K562 (cell line): ENCODE measurements around the gene ALG9. TPM values are rescaled to one million over a fixed set of nuclear protein-coding genes. Genes with fewer than 3 reads are reported as not detected.

Experiments used
- ASH1L ChIP-seq: fragments of 450-650 bp; IDR thresholded peaks from 2 replicates; pipeline ENCODE4 v1.6.1; 2018; ENCODE audit warnings: borderline replicate concordance, mild to moderate bottlenecking, low read depth; ENCODE audit not compliant: partially characterized antibody
- BACH1 ChIP-seq: fragments of 200-800 bp; sonication (Bioruptor generic); IDR thresholded peaks from 2 replicates; pipeline ENCODE4 v1.6.1; 2016; ENCODE audit warnings: missing genetic modification characterization, missing compliant biosample characterization
- BRF1 ChIP-seq: IDR thresholded peaks from 3 replicates; pipeline ENCODE4 v1.6.1; 2011; ENCODE audit warnings: borderline replicate concordance, mild to moderate bottlenecking; ENCODE audit not compliant: insufficient read length; ENCODE audit errors: extremely low read depth
- ELF4 ChIP-seq: fragments of 450-650 bp; formaldehyde crosslinking; IDR thresholded peaks from 2 replicates; pipeline ENCODE4 v1.4.0; 2022; ENCODE audit warnings: missing genetic modification characterization
- EP400 ChIP-seq: fragments of 450-650 bp; IDR thresholded peaks from 2 replicates; pipeline ENCODE4 v1.6.1; 2017; ENCODE audit warnings: antibody characterized with exemption, mild to moderate bottlenecking, moderate library complexity
- GATA2 ChIP-seq: sonication (generic); formaldehyde crosslinking; IDR thresholded peaks from 2 replicates; pipeline ENCODE4 v1.4.0; 2020; ENCODE audit warnings: mild to moderate bottlenecking, missing genetic modification reagents
- HDGF ChIP-seq: fragments of 450-650 bp; IDR thresholded peaks from 2 replicates; pipeline ENCODE4 v1.6.1; 2016
- HOMEZ ChIP-seq: fragments of 250-450 bp; sonication (Bioruptor Pico); IDR thresholded peaks from 2 replicates; pipeline ENCODE4 v1.4.0; 2020; ENCODE audit warnings: mild to moderate bottlenecking, moderate library complexity
- KLF1 ChIP-seq: fragments of 450-650 bp; IDR thresholded peaks from 2 replicates; pipeline ENCODE4 v1.6.1; 2016; ENCODE audit warnings: missing genetic modification characterization, missing compliant biosample characterization
- TCFL5 ChIP-seq: fragments of 250-450 bp; sonication (Bioruptor Pico); conservative IDR thresholded peaks from 2 replicates; pipeline ENCODE4 v1.6.1; 2021; ENCODE audit warnings: mild to moderate bottlenecking, moderate library complexity, matching md5 sums
- ZBTB40 ChIP-seq, 2 experiments: fragments of 450-650 bp in 1 of 2; sonication (generic) in 1 of 2; formaldehyde crosslinking in 1 of 2; IDR thresholded peaks; 2 replicates each; pipeline versions ENCODE4 v1.7.1 to v1.9.0; 2016 to 2022; ENCODE audit warnings: inconsistent platforms in 1 of 2, mild to moderate bottlenecking in 1 of 2, missing genetic modification reagents in 1 of 2
- ZBTB43 ChIP-seq: sonication (generic); formaldehyde crosslinking; IDR thresholded peaks from 2 replicates; pipeline ENCODE4 v1.8.0; 2023; ENCODE audit warnings: mild to moderate bottlenecking, missing genetic modification reagents
- ZFPM2 ChIP-seq: fragments of 250-450 bp; sonication (Bioruptor Pico); IDR thresholded peaks from 2 replicates; pipeline ENCODE4 v1.5.1; 2022; ENCODE audit warnings: mild to moderate bottlenecking
- ZNF280A ChIP-seq: fragments of 450-650 bp; IDR thresholded peaks from 2 replicates; pipeline ENCODE4 v1.6.1; 2018; ENCODE audit warnings: mild to moderate bottlenecking, low read depth; ENCODE audit not compliant: partially characterized antibody
- polyA plus RNA-seq, 8 experiments: library from polyadenylated mRNA; depleted of rRNA in 4 of 8; stranded (reverse) in 5 of 8; unstranded in 3 of 8; fragments of >200 nt; fragmentation: Nextera tagmentation in 2 of 8; fragmentation: Illumina TruSeq in 1 of 8; extraction: Ambion mirVana in 2 of 8; extraction: Trizol in 1 of 8; gene quantifications; 2 replicates each; pipeline versions ENCODE4 v1.2.1 to v1.2.3, GENCODE V29; 2011 to 2014; ENCODE audit warnings: inconsistent platforms in 1 of 8, missing spikeins in 1 of 8
- total RNA-seq, 7 experiments: library from RNA; depleted of rRNA in 6 of 7; stranded (reverse); fragments of >200 nt in 6 of 7; fragmentation: Illumina TruSeq in 2 of 7; extraction: Trizol in 2 of 7; gene quantifications; 2 replicates each; pipeline versions ENCODE4 v1.2.1 to v1.2.3, GENCODE V29; 2011 to 2021; ENCODE audit warnings: low replicate concordance in 1 of 7

Gene ALG9
- total and polyA plus RNA-seq, 9 of the 15 experiments (the other 6 are each of a cell fraction or from before 2014, with no cell fraction given), result 11.5 to 40.5 (median 24.9) TPM

GRCh38 chr11:111871693-111872161 lies 346 bp upstream of the ALG9 start (continued):
- TF ChIP-seq KLF1 (tag), result no peak
- no peak for TF ChIP-seq BRF1
- TF ChIP-seq ZBTB43, result no peak
- no peak for TF ChIP-seq ZFPM2 (CRISPR knock-in tag)
- no peak for TF ChIP-seq ZNF280A
- no peak for TF ChIP-seq ASH1L
- TF ChIP-seq HOMEZ (CRISPR knock-in tag), result no peak
- TF ChIP-seq EP400, result no peak
- TF ChIP-seq ZBTB40 (IDR thresholded peaks at IDR 0.05), result peak; percentile 68; the same call in 1 of the 2 replicates
- TF ChIP-seq ZBTB40 (CRISPR knock-in tag; IDR thresholded peaks at IDR 0.05), result no peak
- TF ChIP-seq GATA2, result no peak
- 0 out of 2 replicates have a peak, but pooled peaks have one; percentile 15 for TF ChIP-seq HDGF
- TF ChIP-seq TCFL5 (CRISPR knock-in tag), result no peak
- TF ChIP-seq ELF4 (CRISPR knock-in tag), result no peak
- TF ChIP-seq BACH1 (tag), result no peak
